Loucy (cell line): ENCODE results near the gene HNRNPDL.

Source experiments
- CTCF ChIP-seq: fragments of 200-600 bp; sonication (generic); conservative IDR thresholded peaks from 2 replicates; pipeline ENCODE4 v1.5.1; 2014; ENCODE audit warnings: mild to moderate bottlenecking, antibody characterized with exemption, low read length
- EZH2phosphoT487 ChIP-seq: fragments of 200-600 bp; IDR thresholded peaks from 2 replicates; pipeline ENCODE4 v1.6.1; 2018; ENCODE audit warnings: antibody characterized with exemption, mild to moderate bottlenecking, moderate library complexity, borderline replicate concordance

DNA sequence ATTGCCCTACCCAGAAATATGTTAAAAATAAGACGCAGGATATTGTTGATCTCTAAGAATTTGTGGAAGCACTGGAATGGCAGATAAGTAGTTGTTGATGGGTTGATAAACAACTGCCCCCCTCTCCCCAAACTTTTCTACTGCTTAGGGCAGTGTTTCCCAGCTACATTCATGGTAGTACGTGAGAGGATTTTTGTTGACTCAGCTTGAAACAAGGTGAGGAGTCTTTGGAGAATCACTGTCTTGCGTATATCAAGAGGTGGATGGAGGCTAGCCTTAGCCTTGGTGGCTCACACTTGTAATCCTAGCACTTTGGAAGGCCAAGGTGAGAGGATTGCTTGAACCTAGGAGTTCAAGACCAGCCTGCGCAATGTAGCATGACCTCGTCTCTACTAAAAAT is 5.9 kb upstream of the HNRNPDL start:
- TF ChIP-seq EZH2phosphoT487: no peak
- no peak for TF ChIP-seq CTCF
